Umbilical cord (tissue), 2 donors: ENCODE measurements around the gene BCL11B. TPM values are rescaled to one million over a fixed set of nuclear protein-coding genes. Genes with fewer than 3 reads are reported as not detected.
A peak's percentile ranks its signal among the peaks of the same experiment; 100 is the strongest.
"Not testable (repeated sequence)": the region's sequence is repeated elsewhere in the genome, so short reads cannot be mapped to it uniquely, and the experiment has no call there.

Experiments used
- DNase-seq: peaks from one replicate; pipeline ENCODE4 v3.0.0-alpha.2; 2015; ENCODE audit warnings: low spot score
- total RNA-seq: library from RNA; depleted of rRNA; stranded (reverse); fragments of >200 nt; gene quantifications from one replicate; pipeline ENCODE4 v1.2.3, GENCODE V29; 2014; ENCODE audit warnings: low replicate concordance; ENCODE audit not compliant: insufficient read depth

Gene BCL11B
- total RNA-seq, 1 donor from 2014 or later: 2.6 TPM

DNA sequence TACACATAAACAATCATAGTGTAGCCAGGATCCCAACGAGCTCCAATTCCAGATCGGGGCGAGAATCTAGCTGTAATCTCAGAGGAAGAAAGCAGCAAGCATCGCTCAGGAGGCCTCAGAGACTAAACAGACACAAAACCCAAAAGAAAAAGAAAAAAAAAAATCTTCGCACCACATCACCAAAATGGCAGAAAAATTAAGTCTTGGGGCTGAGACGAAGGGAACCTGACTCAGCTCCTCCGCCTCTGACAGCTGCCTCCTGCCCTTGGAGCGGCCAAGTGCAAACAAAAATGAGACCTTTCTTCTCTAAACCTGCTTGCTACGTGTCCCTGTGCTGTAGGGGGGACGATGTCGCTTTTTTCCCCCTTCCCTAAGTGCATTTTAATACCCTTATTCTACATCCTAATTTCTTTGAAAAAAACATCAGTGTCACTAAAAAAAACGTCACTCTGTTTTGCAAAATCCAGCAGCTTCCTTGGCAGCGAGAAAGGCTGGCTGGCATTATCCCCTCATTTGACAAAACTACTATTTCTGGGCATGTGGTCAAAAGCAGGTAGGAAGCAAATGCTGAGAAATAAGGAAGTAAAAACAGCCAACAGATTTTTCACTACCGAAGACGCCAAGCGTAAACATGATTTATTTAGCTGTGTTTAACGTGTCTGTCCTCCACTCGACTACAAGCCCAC lies 30.5 kb downstream of the BCL11B start:
- DNase-seq: no peak

DNA sequence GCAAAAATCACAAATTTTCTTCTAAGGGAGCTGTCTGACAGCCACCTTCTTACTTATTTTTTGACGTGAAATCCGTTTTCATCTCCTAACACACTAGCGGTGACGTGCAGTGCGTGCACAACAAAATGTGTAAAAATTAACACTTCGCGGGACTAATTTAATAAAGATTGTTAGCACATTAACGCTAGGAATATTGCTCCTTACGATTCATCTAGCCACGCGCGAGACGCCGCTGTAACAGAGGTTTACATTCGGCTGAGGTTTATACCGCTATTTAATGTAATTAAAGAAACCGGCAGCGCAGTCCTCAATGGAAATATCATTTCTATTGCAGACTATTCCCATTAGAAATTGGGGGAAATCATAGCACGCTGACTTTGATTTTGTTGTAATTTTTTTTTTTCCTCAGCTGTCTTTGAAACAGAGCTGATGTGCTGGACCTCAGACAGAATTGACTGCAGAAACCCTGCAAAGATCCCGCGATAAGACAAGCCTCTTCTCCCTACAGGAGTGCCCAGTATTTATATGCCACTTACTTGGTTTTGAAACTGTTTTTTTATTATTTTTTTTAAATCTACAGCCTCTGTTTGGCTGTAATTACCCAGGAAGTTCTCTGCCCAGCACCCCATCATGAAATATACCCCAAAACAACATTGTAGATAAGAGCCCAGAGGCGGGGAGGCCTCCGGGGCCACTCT lies 31.2 kb downstream of the BCL11B start:
- DNase-seq: no peak

DNA sequence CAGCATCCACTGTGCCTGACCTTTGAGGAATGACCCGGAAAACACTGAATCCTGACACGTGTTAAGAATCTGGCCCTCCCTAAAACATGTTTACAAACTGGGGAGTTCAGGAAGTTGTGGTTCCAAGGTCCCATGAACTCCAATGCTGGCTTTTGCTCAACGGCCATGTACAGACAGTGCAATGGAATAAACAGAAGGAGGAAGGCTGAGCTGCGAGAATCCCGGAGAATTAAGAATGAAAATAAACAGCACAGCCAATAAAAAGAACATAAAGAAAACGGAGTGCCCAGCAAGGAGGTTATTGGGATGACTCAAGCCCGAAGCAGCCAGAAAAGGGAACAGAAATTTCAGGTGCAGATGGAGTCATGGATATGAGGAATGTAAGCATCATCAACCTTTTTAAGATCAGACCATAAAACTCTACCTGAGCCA lies 32.3 kb downstream of the BCL11B start:
- no peak for DNase-seq

DNA sequence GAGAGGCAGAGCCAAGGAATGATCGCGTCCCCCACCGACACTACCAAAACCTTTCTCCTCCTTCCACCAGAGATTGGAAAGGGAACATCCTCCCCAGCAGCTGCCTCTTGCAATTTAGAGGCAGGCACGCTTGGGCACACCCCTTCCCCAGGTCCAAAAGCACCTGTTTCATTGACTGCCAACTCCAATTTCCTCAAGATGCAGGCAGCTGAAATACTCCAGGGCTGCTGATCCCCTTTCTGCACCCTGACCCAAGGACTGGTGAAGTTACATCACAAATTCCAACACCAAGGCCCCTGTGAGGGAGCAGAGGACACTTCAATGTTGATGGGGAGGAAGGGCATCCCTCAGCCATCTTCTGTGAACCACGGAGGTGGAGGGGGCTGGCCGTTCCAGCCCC lies 33.8 kb downstream of the BCL11B start:
- DNase-seq: no peak

DNA sequence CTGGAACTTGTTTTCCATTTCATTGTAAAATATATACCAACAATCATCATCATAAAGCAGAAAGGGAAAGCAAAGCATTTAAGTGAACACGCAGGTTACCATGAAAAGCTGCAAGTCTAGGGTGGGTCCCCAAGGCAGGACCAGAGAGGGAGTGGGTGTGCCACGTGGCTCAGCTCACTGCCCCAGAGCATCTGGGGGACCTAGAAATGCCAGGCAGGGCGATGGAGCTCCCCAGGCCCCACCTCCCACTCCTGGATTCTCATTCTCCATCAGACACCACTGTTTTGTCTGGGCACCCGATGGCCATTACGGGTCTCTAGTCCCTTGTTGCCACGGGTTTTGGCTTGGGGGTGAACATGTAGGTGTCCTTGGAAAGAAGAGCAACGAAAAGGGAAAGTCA lies 34.7 kb downstream of the BCL11B start:
- no peak for DNase-seq

DNA sequence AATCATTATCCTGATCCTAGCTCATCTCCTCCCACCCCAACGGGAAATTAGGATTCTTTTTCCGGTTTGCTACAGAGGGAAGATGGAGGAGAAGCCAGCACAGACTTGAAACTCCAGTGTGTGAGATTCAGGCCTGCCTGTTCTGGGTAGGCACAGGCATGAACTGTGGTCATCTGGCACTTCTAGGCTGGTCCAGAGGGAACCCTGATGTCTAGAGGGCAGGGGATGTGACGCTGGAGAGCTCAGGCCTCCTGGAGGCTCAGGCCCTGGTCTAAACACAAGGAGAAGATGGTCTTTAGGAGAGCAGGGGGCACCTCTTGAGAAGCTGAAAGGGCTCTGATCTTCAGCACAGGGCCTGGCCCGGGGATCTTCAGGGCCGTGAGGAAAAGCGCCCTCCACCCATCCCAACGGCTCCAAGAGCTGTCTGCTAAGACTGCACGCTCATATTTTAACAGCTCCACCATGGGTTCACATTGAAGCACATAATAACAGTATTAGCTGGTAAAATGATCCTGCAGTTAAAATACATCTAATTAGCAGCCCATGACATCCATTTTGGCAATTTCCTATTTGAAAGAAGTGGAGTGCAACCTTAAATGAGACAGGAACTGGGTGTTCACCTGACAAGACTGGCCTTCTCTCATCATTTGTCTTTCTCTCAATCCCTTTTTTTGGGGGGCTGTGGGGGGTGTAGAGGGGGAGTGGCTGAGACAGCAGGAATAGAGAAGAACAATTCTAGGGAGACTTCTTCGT lies 35.4 kb downstream of the BCL11B start:
- DNase-seq: no peak

DNA sequence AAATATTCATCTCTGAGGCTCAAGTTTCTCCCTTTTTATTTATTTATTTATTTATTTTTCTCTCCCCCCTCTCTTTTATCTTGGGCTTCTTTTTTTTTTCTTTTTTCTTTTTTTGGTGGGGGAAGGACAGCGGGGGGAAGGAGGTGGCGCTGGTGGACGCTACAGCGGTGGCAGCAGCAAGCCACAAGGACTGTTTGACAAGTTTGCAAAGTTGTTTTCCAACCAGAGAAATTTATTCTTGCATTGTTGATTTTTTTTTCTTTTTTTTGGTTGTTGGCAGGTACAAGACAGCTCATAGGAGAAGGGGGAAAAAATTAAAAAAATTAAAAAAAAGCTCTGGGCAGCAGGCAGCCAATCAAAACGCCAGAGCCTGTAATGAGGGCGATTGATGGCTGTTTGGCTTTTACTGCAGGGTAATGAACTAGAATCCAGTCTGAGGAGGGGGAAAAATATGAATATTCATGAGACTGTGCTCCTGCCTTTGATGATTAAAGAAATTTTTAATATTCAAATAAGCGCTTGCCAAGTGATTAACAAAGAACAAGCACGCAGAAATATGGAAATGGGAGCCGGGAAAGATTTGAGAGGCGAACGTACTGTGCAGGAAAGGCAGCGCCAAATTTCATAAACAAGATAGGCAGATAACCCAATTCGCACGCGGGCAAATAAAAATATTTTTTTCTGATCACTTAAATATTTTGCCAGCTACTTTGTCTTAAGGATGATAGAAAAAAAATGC lies 36.2 kb downstream of the BCL11B start:
- no peak for DNase-seq

DNA sequence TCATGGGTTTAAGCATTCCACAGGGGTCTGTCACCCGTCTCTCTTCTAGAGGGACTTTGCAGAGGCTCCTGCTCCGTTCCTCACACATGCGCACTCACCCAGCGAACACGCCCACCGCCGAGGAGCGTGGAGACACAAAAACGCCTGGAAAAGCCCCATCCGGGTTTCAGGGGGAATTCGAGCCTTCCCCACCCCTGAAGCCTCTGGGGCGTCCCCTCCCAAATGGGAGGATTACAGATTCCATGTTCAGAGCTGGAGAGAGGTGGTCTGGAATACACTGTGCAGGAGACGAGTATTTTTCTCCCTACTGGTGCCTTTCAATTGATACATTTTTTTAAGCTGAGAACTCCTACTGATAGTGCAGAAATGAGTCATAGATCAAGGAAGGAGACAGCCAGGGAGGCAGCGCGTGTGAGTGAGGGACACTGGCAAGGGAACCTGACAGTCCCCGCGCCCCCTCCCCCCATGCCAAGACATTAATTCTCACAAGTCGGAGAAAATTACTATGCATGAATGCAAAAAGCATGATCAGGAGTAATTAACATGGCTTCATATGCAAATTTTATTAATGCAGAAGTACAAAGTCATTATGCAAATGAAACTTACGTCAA lies 36.9 kb downstream of the BCL11B start:
- peak; percentile 90 for DNase-seq

DNA sequence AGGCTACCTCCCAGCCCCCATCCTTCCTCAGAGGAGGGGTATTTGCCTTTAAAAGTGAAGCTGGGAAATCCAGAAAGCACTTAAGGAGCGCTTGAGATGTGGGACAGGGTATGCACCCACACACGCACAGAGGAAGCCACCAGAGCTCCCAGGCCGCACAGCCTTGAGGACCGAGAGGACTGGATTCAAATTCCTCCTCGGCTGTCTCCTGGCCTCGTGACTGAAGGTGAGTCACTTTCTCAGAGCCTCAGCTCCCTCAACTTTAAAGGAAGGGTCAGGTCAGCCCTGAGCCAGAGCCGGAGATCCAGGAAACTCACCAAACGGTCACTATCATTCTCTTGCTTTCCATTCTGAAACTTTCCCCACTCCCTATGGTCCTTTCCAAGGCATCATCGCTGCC lies 37.6 kb downstream of the BCL11B start:
- no peak for DNase-seq

DNA sequence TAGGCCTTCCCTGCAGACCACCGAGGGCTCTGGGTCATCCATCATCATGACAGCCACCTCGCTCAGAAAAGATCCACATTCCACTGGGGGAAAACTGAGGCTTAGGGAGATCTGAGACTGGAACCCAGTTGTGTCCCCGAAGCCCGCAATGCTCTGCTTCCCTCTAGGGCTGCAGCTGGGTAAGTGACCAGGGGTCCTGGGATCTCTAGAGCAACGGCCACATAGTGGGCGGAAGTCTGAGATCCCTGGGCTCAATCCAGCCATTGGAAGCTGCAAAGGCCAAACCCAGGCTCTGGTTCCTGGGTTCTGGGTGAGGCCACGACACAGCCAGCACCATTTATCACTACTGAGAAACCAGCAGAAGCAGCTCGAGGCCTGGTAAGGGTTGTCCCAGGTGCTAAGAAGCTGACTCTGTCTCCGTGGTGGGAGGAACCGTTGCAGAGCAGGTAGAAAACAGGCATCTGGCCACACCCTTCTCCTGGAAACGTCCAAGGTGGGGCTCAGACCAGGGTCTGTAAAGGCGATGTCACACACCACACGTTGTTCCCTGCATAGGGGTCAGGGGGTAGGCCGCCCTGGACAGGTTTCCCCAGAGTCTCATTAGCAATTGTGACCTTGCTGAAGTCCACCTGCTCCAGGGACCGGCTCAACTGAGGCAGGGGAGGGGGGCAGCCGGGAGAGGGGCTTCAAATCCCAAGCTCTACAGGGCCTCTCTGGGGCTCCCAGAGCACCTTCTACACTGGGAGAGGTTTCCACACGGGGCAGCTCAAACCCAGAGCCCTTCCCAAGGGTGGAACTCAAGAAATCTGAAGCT lies 38.6 kb downstream of the BCL11B start:
- no peak for DNase-seq

DNA sequence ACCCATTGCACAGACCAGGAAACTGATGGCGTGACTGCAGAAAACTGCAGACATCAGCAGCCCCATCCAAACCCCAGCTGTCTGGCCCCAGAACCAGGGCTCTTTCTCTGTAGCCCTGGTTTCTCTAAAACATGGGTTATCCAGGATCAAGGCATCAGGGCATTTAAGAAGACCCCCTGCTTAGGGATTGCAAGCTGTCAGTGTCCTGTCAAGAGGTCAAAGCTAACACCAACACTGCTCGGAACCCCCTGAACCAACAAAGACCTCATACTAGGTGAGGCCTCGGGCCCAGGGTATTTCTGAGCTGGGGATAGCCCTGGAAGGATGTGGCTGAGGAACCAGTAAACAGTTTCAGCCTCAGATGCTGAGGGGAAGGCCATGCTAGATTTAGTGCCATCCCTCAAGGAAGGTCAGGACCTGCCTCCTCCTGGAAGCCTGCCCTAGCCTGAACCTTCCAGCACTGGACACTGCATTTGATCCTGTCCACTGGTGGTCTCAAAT lies 39.2 kb downstream of the BCL11B start:
- no peak for DNase-seq

DNA sequence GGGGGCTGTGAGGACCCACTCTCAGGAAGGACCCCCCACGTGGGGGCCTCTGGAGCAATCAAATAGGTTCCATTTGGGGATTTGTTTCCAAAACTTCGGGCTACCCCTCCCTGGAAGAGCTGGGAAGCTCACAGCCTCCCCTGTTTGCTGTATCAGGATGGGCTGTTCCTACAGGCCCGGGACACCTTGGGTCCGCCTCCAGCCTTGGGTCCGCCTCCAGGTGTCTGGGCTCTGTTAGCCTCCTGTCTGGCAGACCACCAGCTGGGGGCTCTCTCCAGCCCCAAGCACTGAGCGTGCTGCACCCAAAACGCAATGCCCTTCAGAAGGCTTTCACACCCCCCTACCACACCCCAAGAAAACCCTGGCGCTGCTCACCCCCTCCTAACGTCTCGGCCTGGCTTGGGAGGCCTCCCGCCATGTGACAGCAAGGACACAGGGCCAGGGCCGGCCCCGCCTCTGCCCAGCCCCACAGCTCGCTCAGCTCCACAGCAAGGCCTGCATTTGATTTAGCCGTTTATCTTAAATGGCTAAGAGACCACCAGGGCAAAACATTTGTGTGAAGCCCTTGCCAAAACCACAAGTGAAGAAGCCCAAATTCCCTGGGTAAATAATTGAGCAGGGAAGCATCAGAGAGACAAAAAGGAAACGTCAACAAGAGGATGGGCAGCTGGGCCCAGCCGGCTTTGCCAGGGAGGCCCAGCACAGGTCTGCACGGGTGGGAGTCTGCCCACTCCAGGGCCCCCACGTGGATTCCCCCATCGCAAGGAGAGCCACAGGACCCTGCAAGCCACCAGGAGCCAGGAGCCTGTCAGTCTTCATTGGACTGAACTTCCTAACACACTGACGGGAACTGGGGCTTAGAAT lies 39.9 kb downstream of the BCL11B start:
- DNase-seq: peak; percentile 77

DNA sequence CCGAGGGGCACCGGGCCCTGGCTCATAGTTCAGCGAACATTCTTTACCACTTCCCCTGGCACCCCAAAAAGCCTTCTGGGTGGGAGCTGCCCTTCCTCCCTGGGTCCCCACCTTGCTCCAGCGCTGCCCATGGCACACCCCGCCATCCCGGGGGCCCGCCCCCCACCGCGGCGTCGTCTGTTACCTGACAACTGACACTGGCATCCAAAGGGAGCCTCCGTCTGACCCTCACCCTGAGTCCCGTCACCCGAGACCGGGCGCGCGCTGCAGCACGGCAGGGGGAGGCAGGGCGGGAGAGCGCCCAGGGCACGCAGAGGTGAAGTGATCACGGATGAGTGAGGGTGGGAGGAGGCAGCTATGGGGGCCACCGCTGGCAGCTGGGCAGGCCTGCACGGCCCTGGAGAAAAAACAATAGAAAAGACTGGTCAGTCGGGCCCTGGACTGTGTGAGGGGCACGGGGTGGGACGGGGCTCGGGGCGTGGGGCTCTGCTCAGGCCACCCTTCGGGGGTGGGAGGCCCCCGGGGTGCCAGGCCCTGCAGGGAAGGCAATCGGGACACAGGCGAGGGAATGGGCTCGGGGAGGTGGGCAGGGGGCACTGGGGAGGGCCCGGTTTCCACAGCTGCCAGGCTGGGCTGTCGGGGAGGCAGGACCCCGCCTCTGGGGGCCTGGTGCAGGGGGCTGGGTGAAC lies 40.7 kb downstream of the BCL11B start:
- no peak for DNase-seq

DNA sequence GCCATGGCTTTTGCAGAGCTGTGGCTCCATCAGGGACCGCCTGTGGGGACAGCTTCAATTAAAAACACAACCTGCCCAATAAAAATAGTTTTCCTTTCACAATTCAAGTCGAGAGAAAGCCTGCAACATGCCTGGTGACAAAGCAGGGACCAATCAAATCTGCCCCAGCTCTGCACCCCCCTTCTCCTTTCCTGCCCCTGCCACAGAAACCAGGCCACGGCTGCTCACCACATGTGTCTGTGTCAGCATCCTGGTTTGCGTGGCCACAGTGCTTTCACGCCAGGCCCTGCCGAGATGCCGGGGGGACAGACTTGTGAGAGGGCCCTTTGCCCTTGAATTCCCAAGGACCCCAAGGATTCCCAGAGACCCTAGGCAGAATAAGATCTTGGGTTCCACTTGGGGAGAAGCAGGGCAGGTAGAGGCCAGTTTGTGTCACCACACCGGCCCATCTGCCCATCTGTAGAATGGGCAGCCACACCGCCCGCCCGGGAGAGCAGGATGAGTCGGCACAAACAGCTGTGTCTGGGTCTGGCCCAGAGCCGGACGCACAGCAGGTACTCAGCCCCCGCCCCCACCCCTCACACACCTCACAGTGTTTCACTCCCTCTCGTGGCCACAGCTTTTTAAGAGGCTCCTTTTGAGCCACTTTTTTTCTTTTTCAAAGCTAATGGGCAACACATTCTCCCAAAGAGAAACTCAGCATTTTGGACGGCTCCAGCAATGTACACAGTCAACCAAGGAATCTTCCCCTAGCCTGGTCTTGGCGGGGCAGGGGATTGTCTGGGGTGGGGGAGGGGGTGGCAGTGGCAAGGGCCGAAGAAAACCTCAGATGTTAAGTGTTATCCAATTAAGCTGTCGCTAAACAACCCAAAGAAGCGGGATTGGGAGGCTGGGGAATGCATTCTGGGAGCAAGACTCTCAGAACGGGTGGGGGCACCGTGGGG lies 41.5 kb downstream of the BCL11B start:
- no peak for DNase-seq

DNA sequence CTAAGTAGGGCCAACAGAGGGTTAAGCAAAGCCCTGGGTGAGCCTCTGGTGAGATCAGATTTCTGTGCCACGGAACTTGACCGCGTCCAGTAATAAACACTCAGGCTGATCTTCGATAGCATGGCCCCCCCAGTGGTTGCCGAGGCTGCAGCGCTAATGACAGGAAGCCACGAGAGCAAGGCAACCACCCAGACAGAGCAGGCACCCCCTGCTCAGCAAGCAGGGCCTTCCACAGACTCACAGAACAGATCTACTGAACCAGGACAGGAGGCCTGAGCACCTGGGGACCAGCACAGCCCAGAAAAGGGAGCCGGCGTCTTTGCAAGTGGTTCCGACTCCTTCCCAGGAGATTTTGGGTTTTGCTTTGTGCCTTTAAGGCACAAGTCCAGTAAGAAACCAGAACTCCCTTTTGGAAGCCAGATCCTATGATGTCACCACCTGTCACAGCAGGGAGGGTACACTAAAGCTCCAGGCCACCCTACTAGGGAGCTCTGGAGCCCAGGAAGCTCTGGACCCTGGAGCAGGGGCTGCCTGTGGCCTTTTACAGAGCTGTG lies 42.3 kb downstream of the BCL11B start:
- peak; percentile 57 for DNase-seq

DNA sequence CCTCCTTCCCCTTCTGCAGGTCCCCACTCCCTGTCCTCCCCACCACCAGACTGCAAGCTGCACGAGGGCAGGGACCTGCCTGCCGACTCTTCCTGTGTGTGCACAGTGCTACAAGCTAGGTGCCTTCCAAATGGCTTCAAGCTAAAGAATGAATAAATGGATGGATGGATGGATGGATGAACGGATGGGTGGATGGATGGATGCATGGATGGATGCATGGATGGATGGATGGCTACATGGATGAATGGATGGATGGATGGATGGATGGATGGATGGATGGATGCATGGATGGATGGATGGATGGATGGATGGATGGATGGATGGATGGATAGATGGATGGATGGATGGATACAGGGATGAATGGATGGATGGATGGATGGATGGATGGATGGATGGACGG lies 43.2 kb downstream of the BCL11B start:
- not testable (repeated sequence) for DNase-seq

DNA sequence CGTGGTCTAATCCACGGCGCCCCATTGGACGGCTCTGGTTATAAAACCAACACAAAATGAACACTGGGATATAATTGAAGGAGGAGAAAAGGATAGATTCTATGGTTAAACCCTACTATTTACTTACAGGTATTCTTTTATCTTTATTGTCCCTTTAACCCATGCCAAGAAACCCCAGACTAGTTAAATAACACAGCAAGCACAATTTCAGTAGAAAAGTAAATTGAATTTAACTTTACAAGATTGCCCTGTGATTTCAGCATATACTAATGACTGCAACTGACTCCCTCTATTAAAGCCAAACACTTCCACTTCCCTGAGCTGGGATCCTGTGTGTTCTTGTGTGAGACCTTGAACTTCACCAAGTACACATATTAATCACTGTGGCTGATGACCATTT lies 45.3 kb downstream of the BCL11B start:
- DNase-seq: no peak
